MCF 10A (cell line): Measurements from ENCODE around the gene XYLT1. TPM values are rescaled to one million over a fixed set of nuclear protein-coding genes. Genes with fewer than 3 reads are reported as not detected.

Source experiments
- BruUV-seq: library from RNA; stranded (reverse); fragments of 400-500 nt; replicated peaks from 2 replicates; lab custom pipeline; 2021; lab: Mats Ljungman, UMichigan
- CTCF ChIA-PET: fragments of 300-600 bp; sonication (Branson Sonifier 250); formaldehyde crosslinking; extraction: SDS; loops from one replicate; lab custom pipeline; 2021; ENCODE audit warnings: antibody characterized with exemption, inconsistent platforms; lab: Yijun Ruan, JAX
- POLR2A ChIA-PET: fragments of 300-600, 350-650 bp; sonication (Branson Sonifier 250); formaldehyde crosslinking; extraction: SDS; loops from one replicate; lab custom pipeline; 2020; ENCODE audit warnings: antibody characterized with exemption, inconsistent platforms; lab: Yijun Ruan, JAX
- DNase-seq: peaks from one replicate; pipeline ENCODE4 v3.0.0-alpha.2; 2018; ENCODE audit not compliant: unreplicated experiment
- H3K27ac Mint-ChIP-seq: one replicate; pipeline ENCODE4 v1.8.0; 2022; ENCODE audit warnings: mild to moderate bottlenecking, low read depth, mixed read lengths; ENCODE audit not compliant: unreplicated experiment
- H3K27me3 Mint-ChIP-seq: one replicate; pipeline ENCODE4 v1.8.0; 2022; ENCODE audit warnings: mixed read lengths; ENCODE audit not compliant: insufficient read depth, unreplicated experiment
- H3K36me3 Mint-ChIP-seq: one replicate; pipeline ENCODE4 v1.8.0; 2022; ENCODE audit warnings: mild to moderate bottlenecking, moderate library complexity, mixed read lengths; ENCODE audit not compliant: insufficient read depth, unreplicated experiment
- H3K4me1 Mint-ChIP-seq: one replicate; pipeline ENCODE4 v1.8.0; 2022; ENCODE audit warnings: mixed read lengths; ENCODE audit not compliant: insufficient read depth, unreplicated experiment
- H3K4me3 Mint-ChIP-seq: one replicate; pipeline ENCODE4 v1.8.0; 2022; ENCODE audit warnings: mild to moderate bottlenecking, moderate library complexity, mixed read lengths; ENCODE audit not compliant: unreplicated experiment
- H3K9me3 Mint-ChIP-seq: one replicate; pipeline ENCODE4 v1.8.0; 2022; ENCODE audit warnings: mixed read lengths; ENCODE audit not compliant: unreplicated experiment
- CTCF ChIP-seq: fragments of 200-600 bp; IDR thresholded peaks from one replicate; pipeline ENCODE4 v1.8.0; 2022; ENCODE audit warnings: antibody characterized with exemption, mild to moderate bottlenecking; ENCODE audit not compliant: unreplicated experiment
- intact Hi-C: fragments of 100-400 bp; cut with micrococcal nuclease; formaldehyde crosslinking; loops from 2 replicates; pipeline ENCODE4 v1.14.1; 2022
- total RNA-seq: library from RNA; stranded (reverse); gene quantifications from 2 replicates; pipeline ENCODE4 v1.2.3, GENCODE V29; 2022

The XYLT1 gene
- total RNA-seq, 1 experiment from 2014 or later = not detected

- Mint-ChIP-seq H3K4me1 (no peaks in the 10 kb centered on the region), H3K4me3 (no peak overlapping the region), H3K9me3 (peaks cover 34% of the 10 kb centered on the region), H3K27me3 (no peaks in the 10 kb centered on the region), H3K27ac (no peak overlapping the region), H3K36me3 (no peaks in the 10 kb centered on the region)
- DNase-seq = no peak
- intact Hi-C loops = no loop called here
- TF ChIP-seq CTCF = no peak
- no TSS peak for BruUV-seq
- ChIA-PET POLR2A (no interaction called here), CTCF (no interaction called here)
Observed at GRCh38 chr16:17147942-17148341, 322.8 kb downstream of the XYLT1 start.

GRCh38 chr16:17145029-17145428 lies 325.7 kb downstream of the XYLT1 start:
- Mint-ChIP-seq H3K4me1 (no peaks in the 10 kb centered on the region), H3K27me3 (no peaks in the 10 kb centered on the region), H3K4me3 (no peak overlapping the region), H3K36me3 (no peaks in the 10 kb centered on the region), H3K27ac (no peak overlapping the region), H3K9me3 (peaks cover 26% of the 10 kb centered on the region)
- ChIA-PET CTCF (no interaction called here), POLR2A (no interaction called here)
- BruUV-seq = no TSS peak
- DNase-seq = no peak
- no peak for TF ChIP-seq CTCF
- intact Hi-C loops = no loop called here

- TF ChIP-seq CTCF = no peak
- CTCF ChIA-PET = no interaction called here
- H3K9me3 Mint-ChIP-seq = peaks cover 23% of the 10 kb centered on the region
- H3K4me1 Mint-ChIP-seq = no peaks in the 10 kb centered on the region
- intact Hi-C loops = no loop called here
- no peak overlapping the region for H3K4me3 Mint-ChIP-seq
- no peaks in the 10 kb centered on the region for H3K36me3 Mint-ChIP-seq
- POLR2A ChIA-PET = no interaction called here
- H3K27me3 Mint-ChIP-seq = no peaks in the 10 kb centered on the region
- BruUV-seq = no TSS peak
- DNase-seq = no peak
- H3K27ac Mint-ChIP-seq = no peak overlapping the region
Observed at GRCh38 chr16:17144431-17144830, 326.3 kb downstream of the XYLT1 start.

GRCh38 chr16:17143546-17144419 lies 327.0 kb downstream of the XYLT1 start:
- H3K4me3 Mint-ChIP-seq = no peak overlapping the region
- H3K9me3 Mint-ChIP-seq = peaks cover 18% of the 10 kb centered on the region
- ChIA-PET CTCF (no interaction called here), POLR2A (no interaction called here)
- no peaks in the 10 kb centered on the region for H3K36me3 Mint-ChIP-seq
- intact Hi-C loops = no loop called here
- TF ChIP-seq CTCF = no peak
- H3K4me1 Mint-ChIP-seq = no peaks in the 10 kb centered on the region
- no peak for DNase-seq
- H3K27me3 Mint-ChIP-seq = no peaks in the 10 kb centered on the region
- BruUV-seq = no TSS peak
- no peak overlapping the region for H3K27ac Mint-ChIP-seq
